ENCODE results near the gene NUMA1.

NUMA1 gene

DNA sequence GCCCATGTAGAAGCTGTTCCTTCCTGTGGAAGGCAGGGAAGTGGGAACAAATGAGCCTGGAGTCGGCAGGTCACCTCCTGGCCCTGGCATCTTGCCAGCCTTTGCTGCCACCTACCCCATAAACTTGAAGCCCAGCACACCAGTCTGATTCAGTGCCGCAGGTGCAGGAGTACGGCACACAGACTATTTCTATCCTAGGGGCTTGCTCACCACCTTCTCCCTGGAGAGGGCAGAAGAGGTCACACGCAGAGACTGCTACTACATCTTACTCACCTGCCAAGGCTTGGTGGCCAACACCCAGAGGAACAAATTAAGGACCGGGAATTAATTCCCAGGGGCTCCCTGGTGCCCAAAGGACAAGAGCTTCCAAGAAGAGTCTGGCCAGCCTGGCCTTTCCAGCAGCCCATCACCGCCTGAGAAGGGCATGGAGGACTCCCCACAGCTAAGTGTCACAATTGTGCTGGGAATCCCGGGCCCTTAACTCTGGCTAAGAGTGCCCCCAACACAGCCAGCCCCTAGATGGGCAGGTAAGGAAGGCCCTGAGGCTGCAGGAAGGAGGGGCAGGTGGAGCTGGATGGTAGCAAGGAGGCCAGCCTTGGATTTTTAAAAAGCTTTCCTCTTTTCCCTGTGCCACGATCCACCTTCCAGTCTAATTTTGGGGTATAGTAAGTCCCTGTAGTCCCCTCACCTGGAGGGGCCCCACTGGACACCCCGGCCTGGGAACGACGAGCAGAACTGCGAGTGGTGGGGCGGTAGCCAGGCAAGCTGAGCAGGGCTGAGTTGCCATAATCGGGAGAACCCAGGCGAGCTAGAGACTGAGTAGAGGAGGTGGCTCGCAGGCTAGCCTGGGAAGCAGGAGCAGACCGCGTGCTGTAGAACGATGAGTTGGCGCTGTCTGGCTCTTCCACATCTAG lies 74.7 kb downstream of the NUMA1 start:
- Histone ChIP-seq H3K4me2 (no peak overlapping the region), H3K4me1 (no peaks in the 10 kb centered on the region), H3K9ac (no peak overlapping the region), H3K4me3 (no peak overlapping the region), H3K36me3 (peaks cover 92 to 99% (median 99%) of the 10 kb centered on the region in 11 experiments), H3K27me3 (no peaks in the 10 kb centered on the region), H3K9me3 (replicated peaks in 1 of 11) (no peaks in the 10 kb centered on the region), H3K27ac (no peak overlapping the region), H4K20me1 (peaks cover 71 to 99% (median 91%) of the 10 kb centered on the region in 11 experiments)
- TF ChIP-seq Cebpa-rat (IDR thresholded peaks at IDR 0.05), result no peak

DNA sequence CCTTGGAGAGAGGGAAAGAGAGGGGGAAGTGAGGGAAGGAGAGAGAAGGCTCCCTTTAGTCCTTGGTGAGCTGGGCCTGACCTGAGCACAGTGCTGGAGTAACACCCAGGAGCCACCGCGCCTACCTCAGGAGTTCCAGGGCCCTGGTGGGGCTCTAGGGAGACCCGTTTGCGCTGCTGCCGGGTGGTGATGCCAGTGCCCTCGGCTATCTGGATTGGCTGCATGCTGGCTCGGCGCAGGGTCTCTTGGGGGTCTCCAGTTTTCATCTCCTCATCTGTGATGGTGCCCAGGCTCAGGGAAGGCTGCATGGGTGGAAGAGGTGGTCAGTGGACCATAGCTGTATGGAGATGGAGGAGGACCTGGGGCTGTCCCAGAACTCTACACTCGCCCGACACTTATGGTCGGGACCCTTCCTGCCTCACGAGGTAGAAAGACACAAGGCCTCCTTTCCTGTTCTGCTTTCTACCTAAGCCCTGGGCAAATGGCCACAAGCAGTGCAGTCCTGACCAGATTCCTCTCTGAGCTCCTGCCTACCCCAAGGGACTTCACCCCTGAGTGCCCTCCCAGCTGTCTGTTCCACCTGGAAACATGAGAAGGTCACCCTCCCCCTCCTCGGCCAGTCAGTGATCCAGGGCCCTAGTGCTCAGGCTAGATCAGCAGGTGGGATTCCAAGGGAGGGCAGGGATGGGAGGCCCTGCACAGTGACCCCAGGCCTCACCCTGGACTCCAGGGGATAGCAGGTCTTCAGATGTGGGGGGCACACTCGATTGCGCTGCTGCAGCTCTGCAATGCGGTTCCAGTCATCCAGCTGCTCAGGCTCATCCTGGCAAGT lies 75.6 kb downstream of the NUMA1 start:
- Histone ChIP-seq H3K27me3 (no peaks in the 10 kb centered on the region), H3K4me3 (no peak overlapping the region), H3K27ac (no peak overlapping the region), H3K4me1 (peaks cover 1 to 8% (median 3%) of the 10 kb centered on the region in 10 experiments; a peak in 19 of 20 replicates), H3K36me3 (peaks cover 84 to 99% (median 94%) of the 10 kb centered on the region in 11 experiments), H3K9me3 (replicated peaks in 1 of 11) (no peaks in the 10 kb centered on the region), H3K9ac (no peak overlapping the region), H3K4me2 (no peak overlapping the region), H4K20me1 (peaks cover 62 to 98% (median 82%) of the 10 kb centered on the region in 11 experiments)
- no peak for TF ChIP-seq Cebpa-rat (IDR thresholded peaks at IDR 0.05)

DNA sequence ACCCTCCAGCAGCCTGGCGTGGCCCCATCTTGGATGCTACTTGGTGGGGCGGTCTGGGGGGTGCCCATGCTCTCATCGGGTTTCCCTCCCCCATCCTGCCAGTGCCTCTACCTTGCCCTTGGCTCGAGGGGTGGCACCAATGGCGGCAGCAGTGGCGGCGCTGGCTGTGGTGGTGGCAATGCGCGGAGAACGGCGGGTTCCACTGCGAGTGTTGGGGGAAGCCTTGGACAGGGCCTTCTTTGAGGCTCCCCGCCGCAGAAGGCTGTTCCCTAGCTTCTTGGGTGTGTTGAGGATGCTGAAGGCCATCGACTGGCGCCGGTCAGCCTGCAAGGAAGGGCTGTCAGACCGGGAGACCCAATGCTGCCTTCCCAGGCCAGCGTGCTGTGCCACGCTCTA lies 76.6 kb downstream of the NUMA1 start:
- Histone ChIP-seq H3K27me3 (no peaks in the 10 kb centered on the region), H3K9ac (no peak overlapping the region), H3K4me2 (no peak overlapping the region), H3K9me3 (replicated peaks in 1 of 11) (no peaks in the 10 kb centered on the region), H3K36me3 (peaks cover 76 to 94% (median 85%) of the 10 kb centered on the region in 11 experiments), H4K20me1 (peaks cover 56 to 90% (median 75%) of the 10 kb centered on the region in 11 experiments), H3K27ac (no peak overlapping the region; a peak in 1 of 22 replicates), H3K4me3 (no peak overlapping the region), H3K4me1 (peaks cover 11 to 17% (median 13%) of the 10 kb centered on the region in 10 experiments)
- no peak for TF ChIP-seq Cebpa-rat (IDR thresholded peaks at IDR 0.05)

DNA sequence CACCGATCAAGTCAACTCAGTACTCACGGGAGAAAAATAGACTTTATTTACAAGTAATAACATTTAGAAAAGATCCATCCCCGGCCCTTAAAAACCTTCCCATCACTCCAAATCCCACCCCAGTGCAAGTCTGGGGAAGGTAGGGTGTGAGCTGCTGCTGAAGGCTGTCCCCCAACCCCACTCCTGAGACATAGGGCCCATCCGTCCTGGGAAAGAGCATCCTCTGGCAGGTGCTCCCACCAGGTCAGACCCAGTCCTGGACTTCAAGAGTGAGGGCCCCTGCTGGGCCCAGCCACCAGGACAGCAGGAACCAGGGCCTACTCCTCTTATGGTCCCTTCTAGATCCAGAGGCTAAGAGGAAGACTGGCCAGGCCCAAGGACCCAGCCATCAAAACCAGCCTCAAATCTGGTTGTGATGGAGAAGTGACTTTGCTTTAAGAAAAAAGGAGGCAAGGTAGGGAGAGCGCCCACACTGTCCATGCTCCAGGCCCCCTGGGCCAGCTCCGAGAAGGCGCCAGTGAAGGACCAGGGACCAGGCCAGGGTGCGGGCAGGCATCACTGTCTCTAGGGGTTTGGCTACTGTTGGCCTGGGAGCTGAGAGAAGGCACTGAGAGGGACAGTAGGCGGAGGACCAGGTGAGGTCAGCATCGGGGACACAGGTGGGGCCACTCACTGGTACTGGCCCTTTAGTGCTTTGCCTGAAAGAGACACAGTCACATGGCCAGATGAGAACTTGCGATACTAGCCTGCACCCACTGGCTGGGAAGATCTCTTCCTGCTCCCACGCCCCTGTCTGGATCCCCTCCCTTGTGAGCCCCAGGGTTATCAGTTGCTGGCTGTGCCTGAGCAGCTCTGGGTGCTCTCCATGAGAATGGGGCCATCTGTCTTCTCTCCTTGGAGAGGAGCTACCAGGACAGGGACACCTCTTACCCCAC lies 77.2 kb downstream of the NUMA1 start:
- no peak for TF ChIP-seq Cebpa-rat (IDR thresholded peaks at IDR 0.05)
- no peak overlapping the region; a peak in 1 of 22 replicates for H3K27ac ChIP-seq
- no peak overlapping the region for H3K4me2 ChIP-seq
- H4K20me1 ChIP-seq, result peaks cover 52 to 83% (median 69%) of the 10 kb centered on the region in 11 experiments
- peaks cover 69 to 87% (median 78%) of the 10 kb centered on the region in 11 experiments for H3K36me3 ChIP-seq
- no peaks in the 10 kb centered on the region for H3K9me3 ChIP-seq (replicated peaks in 1 of 11)
- no peak overlapping the region for H3K4me3 ChIP-seq
- peaks cover 17 to 24% (median 19%) of the 10 kb centered on the region in 10 experiments for H3K4me1 ChIP-seq
- no peak overlapping the region for H3K9ac ChIP-seq
- no peaks in the 10 kb centered on the region for H3K27me3 ChIP-seq

DNA sequence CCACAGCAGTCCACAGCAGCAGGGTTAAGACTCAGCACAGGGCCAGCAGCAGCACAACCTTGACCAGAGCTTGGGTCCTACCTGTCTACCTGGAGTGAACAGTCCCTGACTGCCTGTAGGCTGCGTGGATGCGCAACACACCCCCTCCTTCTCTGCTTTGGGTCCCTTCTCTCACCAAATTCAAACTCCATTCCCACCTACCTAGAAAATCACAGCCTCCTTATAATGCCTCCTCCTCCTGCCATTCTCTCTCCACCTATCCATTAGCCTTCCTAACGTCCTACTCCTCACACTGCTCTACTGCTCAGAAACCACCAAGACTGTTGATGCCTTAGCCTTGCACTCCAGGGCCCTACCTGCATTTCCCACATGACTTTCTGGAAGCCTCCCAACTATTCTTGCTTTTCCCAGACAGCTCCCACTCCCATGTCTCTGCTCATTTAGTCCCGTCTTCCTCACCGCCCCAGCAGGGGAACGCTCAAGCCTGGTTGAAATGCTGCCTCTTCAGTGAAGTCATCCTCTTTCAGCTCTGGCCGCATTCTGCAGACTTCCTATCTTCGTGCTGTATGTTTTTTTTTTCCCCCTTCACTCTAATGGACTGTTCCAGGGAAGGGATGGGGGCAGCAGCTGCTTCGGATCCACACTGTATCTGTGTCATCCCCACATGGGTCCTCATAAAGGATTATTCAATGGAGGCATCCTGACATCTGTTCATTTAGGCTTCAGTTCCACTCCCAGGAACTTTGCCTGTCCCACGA lies 78.3 kb downstream of the NUMA1 start:
- H3K4me3 ChIP-seq, result no peak overlapping the region
- H3K9ac ChIP-seq, result no peak overlapping the region
- H3K4me2 ChIP-seq, result no peak overlapping the region
- H3K27ac ChIP-seq, result no peak overlapping the region
- H3K27me3 ChIP-seq, result no peaks in the 10 kb centered on the region
- H3K36me3 ChIP-seq, result peaks cover 58 to 76% (median 67%) of the 10 kb centered on the region in 11 experiments
- H3K4me1 ChIP-seq, result peaks cover 17 to 35% (median 24%) of the 10 kb centered on the region in 10 experiments
- H3K9me3 ChIP-seq (replicated peaks in 1 of 11), result no peaks in the 10 kb centered on the region
- no peak for TF ChIP-seq Cebpa-rat (IDR thresholded peaks at IDR 0.05)
- peaks cover 43 to 72% (median 58%) of the 10 kb centered on the region in 11 experiments for H4K20me1 ChIP-seq

DNA sequence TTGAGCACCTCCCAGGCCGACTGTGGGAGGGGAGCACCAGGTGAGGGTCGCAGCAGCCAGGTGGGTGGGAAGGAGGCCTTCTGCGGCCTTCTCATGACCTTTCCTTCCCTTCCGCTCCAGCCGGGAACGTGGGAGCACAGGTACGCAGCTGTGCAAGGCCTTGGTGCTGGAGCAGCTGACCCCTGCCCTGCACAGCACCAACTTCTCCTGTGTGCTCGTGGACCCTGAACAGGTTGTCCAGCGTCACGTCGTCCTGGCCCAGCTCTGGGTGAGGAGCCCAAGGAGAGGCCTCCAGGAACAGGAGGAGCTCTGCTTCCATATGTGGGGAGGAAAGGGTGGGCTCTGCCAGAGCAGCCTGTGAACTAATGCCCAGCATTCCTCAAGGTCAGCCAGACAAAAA lies 79.1 kb downstream of the NUMA1 start:
- no peak overlapping the region for H3K4me3 ChIP-seq
- peaks cover 17 to 42% (median 24%) of the 10 kb centered on the region in 10 experiments for H3K4me1 ChIP-seq
- peaks cover 51 to 75% (median 66%) of the 10 kb centered on the region in 11 experiments for H3K36me3 ChIP-seq
- no peaks in the 10 kb centered on the region for H3K27me3 ChIP-seq
- no peak overlapping the region for H3K27ac ChIP-seq
- H3K9ac ChIP-seq, result no peak overlapping the region
- TF ChIP-seq Cebpa-rat (IDR thresholded peaks at IDR 0.05), result no peak
- no peak overlapping the region for H3K4me2 ChIP-seq
- peaks cover 36 to 65% (median 51%) of the 10 kb centered on the region in 11 experiments for H4K20me1 ChIP-seq
- no peaks in the 10 kb centered on the region for H3K9me3 ChIP-seq (replicated peaks in 1 of 11)

DNA sequence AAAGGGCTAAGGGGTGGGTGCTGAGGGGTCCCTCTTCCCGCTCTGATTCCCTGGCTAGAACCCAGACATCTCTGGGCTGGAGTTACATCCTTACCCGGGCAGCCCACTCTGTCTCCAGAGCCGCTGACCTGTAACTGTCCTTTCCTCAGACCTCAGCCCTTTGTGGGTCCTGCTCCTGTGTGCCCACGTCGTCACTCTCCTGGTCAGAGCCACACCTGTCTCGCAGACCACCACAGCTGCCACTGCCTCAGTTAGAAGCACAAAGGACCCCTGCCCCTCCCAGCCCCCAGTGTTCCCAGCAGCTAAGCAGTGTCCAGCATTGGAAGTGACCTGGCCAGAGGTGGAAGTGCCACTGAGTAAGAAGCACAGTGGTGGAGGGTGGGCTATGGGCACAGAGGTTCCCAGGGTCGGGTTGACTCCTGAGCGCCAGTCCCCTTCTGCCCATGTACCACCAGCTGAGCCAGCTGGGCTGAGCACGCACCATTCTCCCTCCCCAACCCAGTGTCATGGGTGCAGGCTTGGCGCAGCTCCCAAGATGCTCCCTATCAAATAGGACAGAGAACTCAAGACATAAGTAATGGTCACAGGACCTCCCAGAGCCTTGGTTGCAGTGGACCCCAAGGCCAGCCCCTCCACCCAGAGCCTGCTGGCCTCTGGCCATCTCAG lies 80.0 kb downstream of the NUMA1 start:
- Histone ChIP-seq H3K27ac (no peak overlapping the region), H3K9ac (no peak overlapping the region), H3K4me2 (0 out of 22 replicates have a peak overlapping the region, but pooled peaks of 2 of the 11 experiments have one; percentile 70 to 74), H3K36me3 (peaks cover 41 to 69% (median 56%) of the 10 kb centered on the region in 11 experiments), H3K9me3 (replicated peaks in 1 of 11) (no peaks in the 10 kb centered on the region), H3K4me3 (no peak overlapping the region), H3K4me1 (peaks cover 17 to 49% (median 24%) of the 10 kb centered on the region in 10 experiments), H4K20me1 (peaks cover 26 to 56% (median 41%) of the 10 kb centered on the region in 11 experiments; a peak in 21 of 22 replicates), H3K27me3 (no peaks in the 10 kb centered on the region)
- no peak for TF ChIP-seq Cebpa-rat (IDR thresholded peaks at IDR 0.05)

Measured in BLaER1 treated with 17β-estradiol and CSF1 and Interleukin-3, amounts not matched to agents 10 nM and 100 nM (cell line).